CD4-positive, alpha-beta T cell (primary cell): ENCODE data around the gene LAX1. TPM values are rescaled to one million over a fixed set of nuclear protein-coding genes. Genes with fewer than 3 reads are reported as not detected.

Source experiments
- ATAC-seq: fragments of 200-7000 bp; cut with Tn5 transposase; one replicate; pipeline ENCODE4 v1.10.0; 2022; ENCODE audit warnings: mild to moderate bottlenecking; ENCODE audit not compliant: poor library complexity
- CTCF ChIA-PET: fragments of 350-600 bp; sonication (Branson Sonifier 250); formaldehyde crosslinking; loops from one replicate; lab custom pipeline; 2021; ENCODE audit warnings: antibody characterized with exemption, inconsistent platforms; lab: Charles Lee
- POLR2A ChIA-PET: fragments of 350-600 bp; sonication (Branson Sonifier 250); formaldehyde crosslinking; loops from one replicate; lab custom pipeline; 2021; ENCODE audit warnings: antibody characterized with exemption, inconsistent platforms; lab: Charles Lee
- DNase-seq, 14 experiments: peaks; one replicate each; pipeline ENCODE4 v3.0.0-alpha.2; 2013 to 2020; ENCODE audit warnings: mixed read lengths in 2 of 14
- H3K27ac ChIP-seq, 2 donors: one replicate each; pipeline versions ENCODE4 v1.5.1 to v1.7.0; 2013; ENCODE audit warnings: low read length in 2 of 2, low read depth in 1 of 2, mild to moderate bottlenecking in 1 of 2
- H3K27me3 ChIP-seq, 2 experiments: 1 replicate in 1 of 2; 2 replicates in 1 of 2; pipeline versions ENCODE4 v1.6.1 to v1.7.0; 2013; ENCODE audit warnings: low read length in 2 of 2, control low read depth in 1 of 2, mild to moderate bottlenecking in 1 of 2, moderate library complexity in 1 of 2; ENCODE audit not compliant: insufficient read depth in 2 of 2, control insufficient read depth in 1 of 2
- H3K36me3 ChIP-seq: one replicate; pipeline ENCODE4 v1.6.1; 2013; ENCODE audit warnings: low read length, control low read depth; ENCODE audit not compliant: insufficient read depth
- H3K4me1 ChIP-seq: one replicate; pipeline ENCODE4 v1.6.1; 2013; ENCODE audit warnings: low read length, control low read depth; ENCODE audit not compliant: insufficient read depth
- H3K4me3 ChIP-seq: one replicate; pipeline ENCODE4 v1.5.1; 2013; ENCODE audit warnings: mild to moderate bottlenecking, low read length, moderate library complexity
- H3K9me3 ChIP-seq, 2 experiments: 1 replicate in 1 of 2; 2 replicates in 1 of 2; pipeline versions ENCODE4 v1.6.1 to v1.7.0; 2013; ENCODE audit warnings: low read length in 2 of 2, mild to moderate bottlenecking in 2 of 2, control low read depth in 1 of 2, moderate library complexity in 1 of 2; ENCODE audit not compliant: control insufficient read depth in 1 of 2, insufficient read depth in 1 of 2
- H3K27ac Mint-ChIP-seq: one replicate; pipeline ENCODE4 v1.8.0; 2020; ENCODE audit warnings: mixed read lengths
- H3K27me3 Mint-ChIP-seq: one replicate; pipeline ENCODE4 v1.8.0; 2021; ENCODE audit warnings: mixed read lengths
- H3K36me3 Mint-ChIP-seq: one replicate; pipeline ENCODE4 v1.8.0; 2021; ENCODE audit warnings: low read depth, mixed read lengths
- H3K4me1 Mint-ChIP-seq: one replicate; pipeline ENCODE4 v1.8.0; 2021; ENCODE audit warnings: low read depth, mixed read lengths
- H3K4me3 Mint-ChIP-seq: one replicate; pipeline ENCODE4 v1.8.0; 2020; ENCODE audit warnings: mild to moderate bottlenecking, mixed read lengths
- H3K9me3 Mint-ChIP-seq: one replicate; pipeline ENCODE4 v1.8.0; 2020; ENCODE audit warnings: mixed read lengths
- CTCF ChIP-seq: fragments of 200-600 bp; IDR thresholded peaks from one replicate; pipeline ENCODE4 v1.8.0; 2022; ENCODE audit warnings: antibody characterized with exemption, mild to moderate bottlenecking
- intact Hi-C, 2 experiments: fragments of 100-400 bp; cut with DNase I in 1 of 2; cut with micrococcal nuclease in 1 of 2; formaldehyde crosslinking; loops; one replicate each; pipeline versions ENCODE4 v1.15.1 to v1.9.0; 2023 to 2025; cut with DNase I, micrococcal nuclease
- total RNA-seq, 174 experiments: library from RNA in 2 of 174; stranded (reverse) in 2 of 174; gene quantifications; one replicate each; pipeline ENCODE4 v1.2.3 and lab custom pipeline; 2021 to 2026

Gene LAX1
- total RNA-seq, 2 experiments from 2014 or later, result 16.6 to 18.3 TPM

- no peaks in the 10 kb centered on the region for H3K27me3 Mint-ChIP-seq
- intact Hi-C loops, result loop anchor here (10.0 kb wide), 2 partner anchors 89 to 631 kb away; no protein-coding TSS in a partner anchor
- peak overlapping the region; percentile 97 for H3K27ac Mint-ChIP-seq
- no peaks in the 10 kb centered on the region for H3K36me3 ChIP-seq
- H3K27ac ChIP-seq, result peak overlapping the region; percentile 74 to 92
- H3K4me3 ChIP-seq, result no peak overlapping the region
- H3K36me3 Mint-ChIP-seq, result peaks cover 23% of the 10 kb centered on the region
- DNase-seq (peak in 1 of 14 experiments; percentile 33), ATAC-seq (no peak)
- H3K9me3 Mint-ChIP-seq, result no peaks in the 10 kb centered on the region
- TF ChIP-seq CTCF, result no peak
- ChIA-PET POLR2A (interaction anchor here (0.8 to 3.4 kb wide), 4 partner anchors 13 to 136 kb away, joined by 4 to 34 read pairs (median 20); partner anchors contain the start of gene ATP2B4), CTCF (no interaction called here)
- H3K4me1 ChIP-seq, result peaks cover 57% of the 10 kb centered on the region
- H3K4me1 Mint-ChIP-seq, result peaks cover 54% of the 10 kb centered on the region
- peak overlapping the region; percentile 98 for H3K4me3 Mint-ChIP-seq
- no peaks in the 10 kb centered on the region for H3K27me3 ChIP-seq
- no peaks in the 10 kb centered on the region for H3K9me3 ChIP-seq
These were observed 1.5 kb upstream of the LAX1 start for GRCh38 chr1:203763505-203763904.

DNA sequence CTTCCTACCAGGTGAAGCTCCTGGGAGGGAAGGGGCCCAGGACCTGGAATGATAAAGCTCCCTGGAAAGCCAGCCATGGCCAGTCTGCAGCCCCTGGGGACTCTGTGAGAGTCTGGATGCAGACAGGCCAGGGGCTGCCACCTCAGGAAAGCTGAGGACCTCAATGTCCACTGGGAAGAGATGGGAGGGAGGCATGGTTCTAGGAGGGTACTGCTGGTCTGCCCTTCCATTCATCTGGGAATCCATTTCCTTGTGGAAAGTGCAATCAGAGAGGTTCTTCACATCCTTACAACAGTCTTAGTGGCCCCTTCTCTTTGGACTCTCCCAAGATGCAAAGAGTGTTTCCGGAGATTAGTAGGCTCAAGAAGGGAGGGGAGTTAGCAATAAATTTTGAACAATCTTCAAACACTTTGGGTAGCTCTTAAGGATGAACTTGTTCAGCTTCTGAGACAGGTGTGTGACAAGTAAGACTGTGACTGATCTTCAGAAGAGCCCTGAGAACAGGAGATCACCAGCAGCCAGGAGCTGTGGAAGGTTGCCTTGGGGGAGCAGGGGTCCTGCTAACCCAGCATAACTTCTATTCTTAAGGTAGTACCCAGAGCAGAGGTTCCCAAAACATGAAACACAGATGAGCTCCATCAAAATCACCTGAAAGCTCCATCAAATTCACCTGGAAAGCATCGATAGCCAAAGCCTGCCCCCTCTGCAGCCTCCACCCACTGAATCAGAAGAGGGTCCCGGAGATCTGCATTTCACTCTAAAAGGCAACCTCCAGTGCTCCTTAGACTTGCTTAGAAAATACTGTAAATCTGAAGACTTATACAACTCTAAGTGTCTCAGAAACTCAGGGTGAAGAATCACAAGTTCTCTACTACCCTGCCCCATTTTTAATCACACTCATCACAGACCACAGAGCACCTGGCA is 616 bp upstream of the LAX1 start:
- peak overlapping the region; percentile 97 for H3K27ac Mint-ChIP-seq
- no peak for TF ChIP-seq CTCF
- intact Hi-C loops, result loop anchor here (1.0 to 10.0 kb wide), 6 partner anchors 31 to 630 kb away; partner anchors contain the start of genes ATP2B4 (in 2 of the 2), ZBED6 (in 1 of the 2) and ZC3H11A (in 1 of the 2)
- peak; percentile 11 for ATAC-seq
- H3K27me3 Mint-ChIP-seq, result no peaks in the 10 kb centered on the region
- ChIA-PET CTCF (interaction anchor here (0.7 to 2.0 kb wide), 5 partner anchors 12 to 139 kb away, joined by 3 to 10 read pairs (median 6); no protein-coding TSS in a partner anchor), POLR2A (interaction anchor here (0.6 to 3.4 kb wide), 31 partner anchors 9 to 474 kb away, joined by 3 to 48 read pairs (median 4); partner anchors contain the start of genes ATP2B4 and ETNK2)
- peak in 2 of 14 experiments; percentile 17 to 21 for DNase-seq
- H3K4me3 ChIP-seq, result peak overlapping the region; percentile 92
- peaks cover 61% of the 10 kb centered on the region for H3K4me1 ChIP-seq
- H3K4me3 Mint-ChIP-seq, result peak overlapping the region; percentile 98
- peaks cover 4% of the 10 kb centered on the region for H3K36me3 ChIP-seq
- no peaks in the 10 kb centered on the region for H3K27me3 ChIP-seq
- H3K27ac ChIP-seq, result peak overlapping the region; percentile 74 to 92
- no peaks in the 10 kb centered on the region for H3K9me3 ChIP-seq
- H3K4me1 Mint-ChIP-seq, result peaks cover 63% of the 10 kb centered on the region
- H3K9me3 Mint-ChIP-seq, result no peaks in the 10 kb centered on the region
- H3K36me3 Mint-ChIP-seq, result peaks cover 31% of the 10 kb centered on the region

- H3K9me3 Mint-ChIP-seq, result no peaks in the 10 kb centered on the region
- Histone ChIP-seq H3K4me1 (peaks cover 47% of the 10 kb centered on the region), H3K27ac (peak overlapping the region in 1 of 2 donors; percentile 2), H3K4me3 (no peak overlapping the region), H3K9me3 (no peaks in the 10 kb centered on the region), H3K36me3 (peaks cover 37% of the 10 kb centered on the region), H3K27me3 (no peaks in the 10 kb centered on the region)
- H3K4me3 Mint-ChIP-seq, result peak overlapping the region; percentile 67
- no peaks in the 10 kb centered on the region for H3K27me3 Mint-ChIP-seq
- H3K27ac Mint-ChIP-seq, result peak overlapping the region; percentile 79
- intact Hi-C loops, result loop anchor here (5.0 to 10.0 kb wide), 4 partner anchors 36 to 627 kb away; partner anchors contain the start of gene ATP2B4 (in 2 of the 2)
- ATAC-seq, result no peak
- DNase-seq, result peak in 2 of 14 experiments; percentile 21 to 24
- peaks cover 70% of the 10 kb centered on the region for H3K36me3 Mint-ChIP-seq
- TF ChIP-seq CTCF, result no peak
- H3K4me1 Mint-ChIP-seq, result peaks cover 66% of the 10 kb centered on the region
- ChIA-PET POLR2A (no interaction called here), CTCF (interaction anchor here (1.0 kb wide), 1 partner anchor 20 kb away, joined by 3 read pairs; no protein-coding TSS in a partner anchor)
These were observed 3.3 kb downstream of the LAX1 start for GRCh38 chr1:203768256-203768655.
